COLO668 (cell line): ENCODE data around the gene TDRKH.

Experiments used
- DNase-seq: peaks from one replicate; lab custom pipeline; 2025; ENCODE audit not compliant: unreplicated experiment; lab: John Stamatoyannopoulos, UW

The TDRKH gene

DNA sequence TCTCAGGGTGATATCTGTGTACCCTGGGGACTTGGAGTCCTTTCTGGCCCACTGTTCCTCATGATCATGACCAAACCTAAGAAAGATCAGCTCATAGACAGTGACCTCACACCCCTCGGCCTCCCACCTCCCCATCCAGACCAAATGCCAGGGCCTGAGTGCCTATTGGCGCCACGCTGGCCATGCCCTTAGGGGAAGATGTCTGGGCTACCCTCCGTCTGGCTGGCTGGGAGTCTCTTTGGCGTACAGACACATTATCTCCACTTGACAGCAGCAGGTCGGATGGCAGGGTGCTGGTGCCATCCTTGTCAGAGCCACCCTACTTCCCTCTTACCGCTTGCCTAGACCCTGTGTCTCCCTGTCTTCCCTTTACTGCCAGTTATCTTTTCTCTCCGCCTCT lies 32.9 kb upstream of the TDRKH start:
- DNase-seq: no peak

DNA sequence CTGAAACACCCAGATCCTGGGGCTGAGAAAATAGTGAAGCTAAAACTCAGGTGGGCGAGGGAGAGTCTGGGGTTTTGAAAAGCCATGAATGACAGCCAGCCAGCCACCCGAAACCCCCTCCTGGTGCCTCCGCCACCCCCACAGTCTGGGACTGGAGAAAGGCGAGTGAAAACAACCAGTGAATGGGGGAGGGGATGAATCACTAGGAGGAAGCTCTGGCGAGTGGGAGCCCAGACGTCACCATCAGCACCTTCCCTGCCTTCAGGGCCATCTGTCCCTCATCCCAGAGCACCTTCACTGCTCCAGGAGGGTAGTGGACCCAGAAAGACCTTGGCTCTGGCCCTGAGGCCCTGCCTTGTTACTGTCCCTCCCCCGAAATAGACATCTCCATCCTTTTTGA lies 32.1 kb upstream of the TDRKH start:
- DNase-seq: no peak

- peak; percentile 81 for DNase-seq
Measured at GRCh38 chr1:151820940-151821339, 30.6 kb upstream of the TDRKH start.

GRCh38 chr1:151819976-151820623 lies 29.8 kb upstream of the TDRKH start:
- no peak for DNase-seq

GRCh38 chr1:151819227-151819835 lies 29.0 kb upstream of the TDRKH start:
- DNase-seq: no peak

DNA sequence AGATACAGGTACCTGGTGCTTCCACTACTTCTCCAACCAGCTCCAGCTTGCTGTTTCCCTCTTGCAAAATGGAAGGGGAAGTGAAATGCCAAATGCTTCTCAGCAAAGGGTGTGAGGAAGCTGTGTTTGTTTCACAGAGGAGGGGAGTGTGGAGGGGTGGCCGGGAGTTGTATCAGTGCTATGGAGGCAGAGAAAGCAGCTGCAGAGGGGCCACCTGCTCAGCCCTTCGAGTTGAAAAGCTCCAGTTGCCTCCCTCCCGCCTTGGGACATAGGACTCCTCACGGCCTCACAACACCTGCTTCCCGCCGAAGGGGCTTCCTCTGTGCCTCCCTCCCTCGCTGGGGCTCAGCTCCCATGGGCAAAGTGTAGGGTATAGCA lies 27.0 kb upstream of the TDRKH start:
- peak; percentile 24 for DNase-seq

GRCh38 chr1:151816548-151817352 lies 26.4 kb upstream of the TDRKH start:
- DNase-seq: peak; percentile 18

- no peak for DNase-seq
Measured at GRCh38 chr1:151815716-151816327, 25.5 kb upstream of the TDRKH start.

DNA sequence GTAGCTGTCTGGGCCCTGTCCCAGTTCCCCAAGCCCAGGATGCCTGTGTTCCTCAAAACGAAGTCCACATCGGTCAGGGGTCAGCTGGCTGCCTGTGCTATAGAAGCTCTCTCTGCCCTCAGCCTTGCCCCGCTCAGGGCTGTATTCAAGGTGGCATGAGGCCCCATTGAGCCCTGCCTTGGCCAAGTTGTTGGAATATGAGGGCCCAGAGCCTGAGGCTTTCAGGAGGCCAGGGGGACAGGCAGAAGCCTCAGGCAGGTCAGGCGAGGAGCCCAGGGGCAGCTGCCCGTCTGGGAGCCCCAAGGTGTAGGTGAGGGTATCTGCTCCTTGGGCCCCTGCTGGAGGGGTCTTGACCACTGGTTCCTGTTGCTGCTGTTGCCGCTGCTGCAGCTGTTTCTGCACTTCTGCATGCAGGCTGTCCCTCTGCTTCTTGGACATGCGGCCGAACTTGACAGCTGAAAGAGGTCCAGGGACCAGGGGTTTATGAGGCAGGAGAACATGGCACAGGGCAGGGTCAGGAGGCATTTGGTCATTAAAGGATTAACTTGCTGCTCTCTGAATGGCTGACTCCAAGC lies 24.8 kb upstream of the TDRKH start:
- no peak for DNase-seq

DNA sequence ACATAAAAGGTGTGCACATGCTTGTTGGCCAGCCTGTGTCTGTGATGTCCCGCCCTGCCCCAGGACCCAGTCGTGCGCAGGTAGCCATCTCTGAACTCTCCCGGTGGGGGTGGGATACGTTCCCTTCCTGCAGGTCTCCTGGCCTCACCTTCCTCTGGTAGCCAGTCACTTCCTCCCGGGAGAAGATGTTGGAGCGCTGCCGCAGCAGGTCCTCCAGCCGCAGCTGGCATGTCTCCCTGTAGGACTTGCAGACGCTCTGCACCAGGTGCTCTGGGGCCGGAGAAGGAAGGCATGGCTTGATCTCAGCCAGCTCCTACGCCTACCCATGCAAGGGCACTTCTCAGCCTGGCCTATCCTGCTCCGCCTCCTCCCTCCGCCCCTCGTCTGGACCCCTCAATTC lies 24.1 kb upstream of the TDRKH start:
- no peak for DNase-seq

- DNase-seq: no peak
Measured at GRCh38 chr1:151813271-151813977, 23.1 kb upstream of the TDRKH start.

- no peak for DNase-seq
Measured at GRCh38 chr1:151811181-151811580, 20.9 kb upstream of the TDRKH start.

- no peak for DNase-seq
Measured at GRCh38 chr1:151809985-151810556, 19.8 kb upstream of the TDRKH start.

DNA sequence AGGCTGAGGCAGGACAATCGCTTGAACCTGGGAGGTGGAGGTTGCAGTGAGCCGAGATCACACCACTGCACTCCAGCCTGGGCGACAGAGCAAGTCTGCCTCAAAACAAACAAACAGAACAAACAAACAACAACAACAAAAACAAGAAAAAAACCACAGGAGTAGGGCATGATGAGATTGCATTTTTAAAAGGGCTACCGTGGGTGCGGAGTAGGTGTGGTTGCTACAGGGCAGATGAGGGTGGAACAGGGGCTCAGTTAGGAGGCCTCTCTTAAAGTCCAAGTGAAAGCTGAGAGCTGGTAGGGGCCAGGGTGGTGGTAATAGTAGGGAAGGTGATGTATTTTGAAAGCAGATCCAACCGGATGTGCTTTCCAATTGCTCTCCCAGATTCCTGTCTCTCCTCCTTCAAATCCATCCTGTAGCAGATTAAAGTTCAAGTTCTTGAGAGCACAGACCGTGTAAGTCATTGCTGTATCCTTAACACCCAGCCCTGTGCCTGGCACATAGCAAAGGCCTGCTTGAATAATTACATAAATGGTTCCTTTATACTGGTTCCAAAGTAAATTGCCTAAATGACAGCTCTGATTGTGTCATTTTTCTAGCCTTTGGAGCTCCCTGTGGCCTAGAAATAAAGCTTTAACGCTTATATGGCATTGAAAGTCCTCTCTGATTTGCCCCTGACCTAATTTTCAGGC lies 19.1 kb upstream of the TDRKH start:
- DNase-seq: no peak

GRCh38 chr1:151807766-151808165 lies 17.5 kb upstream of the TDRKH start:
- DNase-seq: no peak

DNA sequence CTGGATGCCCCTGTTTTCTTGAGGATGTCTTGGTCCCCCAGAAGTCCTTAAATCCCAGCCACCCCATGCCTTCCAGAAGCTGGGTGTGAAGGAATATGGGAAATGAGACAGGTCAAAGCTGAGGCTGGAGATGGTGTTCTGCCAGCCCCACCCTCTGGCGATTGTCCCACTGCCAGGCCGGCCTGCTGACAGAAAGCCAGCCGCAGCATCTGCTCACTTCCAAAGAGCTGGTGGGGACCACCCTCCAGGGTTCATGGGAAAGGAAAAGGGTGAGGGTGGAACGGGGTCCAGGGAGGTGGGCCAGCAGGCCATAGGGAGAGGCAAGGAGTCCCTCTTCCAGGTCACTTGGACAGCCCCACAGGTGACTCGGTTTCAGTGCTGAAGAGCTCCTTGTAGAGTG lies 16.8 kb upstream of the TDRKH start:
- DNase-seq: no peak

DNA sequence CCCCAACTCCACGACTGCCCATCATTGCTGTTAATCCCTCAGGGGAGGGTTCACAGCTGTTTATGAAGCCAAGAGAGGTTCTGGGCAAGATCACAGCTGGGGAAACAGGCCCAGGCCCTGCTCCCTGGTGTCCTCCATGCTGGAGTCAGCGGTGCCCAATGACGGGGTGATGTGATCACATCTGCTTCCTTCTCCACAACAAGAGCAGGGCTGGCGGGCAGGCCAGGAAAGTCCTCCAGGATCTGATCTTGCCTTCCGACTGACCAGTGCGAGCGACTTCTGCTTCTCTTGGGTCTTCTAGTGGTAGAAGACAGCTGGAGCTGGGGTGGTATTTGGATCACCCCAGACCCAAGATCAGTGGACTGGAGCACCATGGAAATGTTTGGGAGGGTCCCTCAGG lies 15.9 kb upstream of the TDRKH start:
- no peak for DNase-seq

GRCh38 chr1:151805066-151805820 lies 14.9 kb upstream of the TDRKH start, which contains the start of gene LINGO4:
Gene LINGO4 (minus strand): TSS chr1:151805419. CDS start chr1:151802704, 2,715 bp downstream.
- no peak for DNase-seq

- no peak for DNase-seq
Measured at GRCh38 chr1:151803915-151804314, 13.6 kb upstream of the TDRKH start.
